ENCODE results near the gene BBS9. TPM values are rescaled to one million over a fixed set of nuclear protein-coding genes. Genes with fewer than 3 reads are reported as not detected.

BBS9 gene
- total RNA-seq, 1 experiment from 2014 or later = 26.4 TPM

GRCh38 chr7:33497051-33497450 is 367.7 kb downstream of the BBS9 start:
- H3K27ac ChIP-seq (ENCODE audit: insufficient read length, low read depth, low read length) = no peak overlapping the region
- peaks cover 2% of the 10 kb centered on the region for H3K79me1 ChIP-seq (ENCODE audit: insufficient read depth, low read depth, low read length, poor library complexity, severe bottlenecking)
- no peak overlapping the region for H2BK15ac ChIP-seq (ENCODE audit: low read depth, low read length)
- no peak overlapping the region for H2BK5ac ChIP-seq (ENCODE audit: insufficient read length, low read length)
- no peaks in the 10 kb centered on the region for H3K27me3 ChIP-seq (ENCODE audit: insufficient read depth, low read length)
- no peak overlapping the region for H3K18ac ChIP-seq (ENCODE audit: insufficient read length, low read depth, low read length)
- no peak overlapping the region for H3K4me2 ChIP-seq (ENCODE audit: insufficient read depth, insufficient read length, low read length)
- no peaks in the 10 kb centered on the region for H3K79me2 ChIP-seq (ENCODE audit: insufficient read depth, low read length)
- H3K4ac ChIP-seq (ENCODE audit: low read depth, low read length) = no peak overlapping the region
- no peak overlapping the region for H2AK5ac ChIP-seq (ENCODE audit: insufficient read length, low read length)
- no CpG with 5 or more reads among the region's 2 CpGs for WGBS (ENCODE audit: extremely low coverage, insufficient read length, low lambda C conversion rate)
- Mint-ChIP-seq H3K36me3 (ENCODE audit: insufficient read depth in 1 of 3, low read depth in 3 of 3) (no peaks in the 10 kb centered on the region), H3K27ac (no peak overlapping the region), H3K27me3 (ENCODE audit: low read depth) (no peaks in the 10 kb centered on the region; the same call in 1 of the 2 replicates), H3K4me3 (no peak overlapping the region), H3K9me3 (no peaks in the 10 kb centered on the region; a peak in 1 of 5 replicates), H3K4me1 (peaks cover 41 to 46% of the 10 kb centered on the region in 2 experiments)
- H4K20me1 ChIP-seq (ENCODE audit: control insufficient read depth, insufficient read depth, insufficient read length) = no peaks in the 10 kb centered on the region
- no peak overlapping the region for H3K23ac ChIP-seq (ENCODE audit: insufficient read length, low read depth, low read length)
- H2BK20ac ChIP-seq (ENCODE audit: low read depth, low read length, poor library complexity, severe bottlenecking) = no peak overlapping the region
- H2BK120ac ChIP-seq (ENCODE audit: low read depth, low read length, poor library complexity, severe bottlenecking) = no peak overlapping the region
- no peak overlapping the region for H4K5ac ChIP-seq (ENCODE audit: insufficient read length, low read depth, low read length)
- no peaks in the 10 kb centered on the region for H3K9me3 ChIP-seq (ENCODE audit: control insufficient read depth, low read depth, low read length)
- no peaks in the 10 kb centered on the region for H3K23me2 ChIP-seq (ENCODE audit: insufficient read length, low read depth, low read length, poor library complexity, severe bottlenecking)
- no peak overlapping the region for H4K91ac ChIP-seq (ENCODE audit: insufficient read length, low read depth, low read length)
- TF ChIP-seq, protein P1, sequence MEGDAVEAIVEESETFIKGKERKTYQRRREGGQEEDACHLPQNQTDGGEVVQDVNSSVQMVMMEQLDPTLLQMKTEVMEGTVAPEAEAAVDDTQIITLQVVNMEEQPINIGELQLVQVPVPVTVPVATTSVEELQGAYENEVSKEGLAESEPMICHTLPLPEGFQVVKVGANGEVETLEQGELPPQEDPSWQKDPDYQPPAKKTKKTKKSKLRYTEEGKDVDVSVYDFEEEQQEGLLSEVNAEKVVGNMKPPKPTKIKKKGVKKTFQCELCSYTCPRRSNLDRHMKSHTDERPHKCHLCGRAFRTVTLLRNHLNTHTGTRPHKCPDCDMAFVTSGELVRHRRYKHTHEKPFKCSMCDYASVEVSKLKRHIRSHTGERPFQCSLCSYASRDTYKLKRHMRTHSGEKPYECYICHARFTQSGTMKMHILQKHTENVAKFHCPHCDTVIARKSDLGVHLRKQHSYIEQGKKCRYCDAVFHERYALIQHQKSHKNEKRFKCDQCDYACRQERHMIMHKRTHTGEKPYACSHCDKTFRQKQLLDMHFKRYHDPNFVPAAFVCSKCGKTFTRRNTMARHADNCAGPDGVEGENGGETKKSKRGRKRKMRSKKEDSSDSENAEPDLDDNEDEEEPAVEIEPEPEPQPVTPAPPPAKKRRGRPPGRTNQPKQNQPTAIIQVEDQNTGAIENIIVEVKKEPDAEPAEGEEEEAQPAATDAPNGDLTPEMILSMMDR (conservative IDR thresholded peaks at IDR 0.05) = no peak
- no peak overlapping the region for H2AFZ ChIP-seq (ENCODE audit: low read length)
- DNase-seq = no peak
- H4K8ac ChIP-seq (replicated peaks; ENCODE audit: insufficient read length, low read depth, low read length) = no peak overlapping the region
- no peak overlapping the region for H3K56ac ChIP-seq (ENCODE audit: insufficient read length, low read depth, low read length)
- H2BK12ac ChIP-seq (ENCODE audit: insufficient read length, low read depth, low read length) = no peak overlapping the region
- H3K4me1 ChIP-seq (ENCODE audit: insufficient read depth, low read length) = peaks cover 13% of the 10 kb centered on the region; the same call in 1 of the 2 replicates
- H3K14ac ChIP-seq (ENCODE audit: insufficient read depth, low read length) = no peak overlapping the region
- H3K9ac ChIP-seq (ENCODE audit: extremely low read depth, insufficient read length, low read length) = no peak overlapping the region
- H3T11ph ChIP-seq (ENCODE audit: low read length) = no peak overlapping the region
